Measurements from ENCODE around the gene CLIP3.

DNA sequence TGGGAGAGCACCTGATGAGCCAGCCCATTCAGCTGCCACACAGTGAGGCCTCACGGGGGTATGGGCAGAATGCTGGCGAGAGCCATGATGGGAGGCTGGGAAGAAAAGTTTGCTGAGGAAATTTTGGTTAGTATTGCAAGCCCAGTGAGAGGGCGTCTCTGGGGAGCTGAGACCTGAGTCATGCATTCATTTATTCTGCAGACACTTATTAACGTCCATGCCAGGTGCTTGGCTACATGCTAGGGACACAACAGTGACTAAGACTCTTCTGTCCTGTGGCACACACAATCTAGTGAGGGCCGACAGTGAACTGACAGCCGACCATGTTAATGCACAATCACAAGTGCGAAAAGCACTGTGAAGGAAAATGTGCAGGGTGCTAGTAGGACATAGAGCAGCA is 49.2 kb upstream of the CLIP3 start:
- no peak for TF ChIP-seq POLR2A (IDR thresholded peaks at IDR 0.05)
- TF ChIP-seq, protein P1, sequence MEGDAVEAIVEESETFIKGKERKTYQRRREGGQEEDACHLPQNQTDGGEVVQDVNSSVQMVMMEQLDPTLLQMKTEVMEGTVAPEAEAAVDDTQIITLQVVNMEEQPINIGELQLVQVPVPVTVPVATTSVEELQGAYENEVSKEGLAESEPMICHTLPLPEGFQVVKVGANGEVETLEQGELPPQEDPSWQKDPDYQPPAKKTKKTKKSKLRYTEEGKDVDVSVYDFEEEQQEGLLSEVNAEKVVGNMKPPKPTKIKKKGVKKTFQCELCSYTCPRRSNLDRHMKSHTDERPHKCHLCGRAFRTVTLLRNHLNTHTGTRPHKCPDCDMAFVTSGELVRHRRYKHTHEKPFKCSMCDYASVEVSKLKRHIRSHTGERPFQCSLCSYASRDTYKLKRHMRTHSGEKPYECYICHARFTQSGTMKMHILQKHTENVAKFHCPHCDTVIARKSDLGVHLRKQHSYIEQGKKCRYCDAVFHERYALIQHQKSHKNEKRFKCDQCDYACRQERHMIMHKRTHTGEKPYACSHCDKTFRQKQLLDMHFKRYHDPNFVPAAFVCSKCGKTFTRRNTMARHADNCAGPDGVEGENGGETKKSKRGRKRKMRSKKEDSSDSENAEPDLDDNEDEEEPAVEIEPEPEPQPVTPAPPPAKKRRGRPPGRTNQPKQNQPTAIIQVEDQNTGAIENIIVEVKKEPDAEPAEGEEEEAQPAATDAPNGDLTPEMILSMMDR (IDR thresholded peaks at IDR 0.05) = no peak
